B cell (primary cell): Measurements from ENCODE around the gene LRTM1. TPM values are rescaled to one million over a fixed set of nuclear protein-coding genes. Genes with fewer than 3 reads are reported as not detected.

Experiments used
- ATAC-seq: fragments of 200-7000 bp; cut with Tn5 transposase; one replicate; pipeline ENCODE4 v1.10.0; 2021; ENCODE audit warnings: low read depth, mild to moderate bottlenecking, moderate number of reproducible peaks, moderate library complexity
- CTCF ChIA-PET: fragments of 350-600 bp; sonication (Branson Sonifier 250); formaldehyde crosslinking; loops from one replicate; lab custom pipeline; 2021; ENCODE audit warnings: antibody characterized with exemption, inconsistent platforms; lab: Charles Lee
- POLR2A ChIA-PET: fragments of 350-600 bp; sonication (Branson Sonifier 250); formaldehyde crosslinking; loops from one replicate; lab custom pipeline; 2021; ENCODE audit warnings: antibody characterized with exemption; lab: Charles Lee
- DNase-seq: peaks from one replicate; pipeline ENCODE4 v3.0.0; 2013
- H2AFZ ChIP-seq: 2 replicates; pipeline ENCODE4 v1.6.1; 2012; ENCODE audit warnings: mild to moderate bottlenecking, low read depth, low read length; ENCODE audit not compliant: insufficient read depth, poor library complexity, severe bottlenecking
- H3K27ac ChIP-seq, 2 donors: 1 replicate in 1 of 2; 2 replicates in 1 of 2; pipeline ENCODE4 v1.5.1; 2012 to 2013; ENCODE audit warnings: low read length in 2 of 2, mild to moderate bottlenecking in 2 of 2, moderate library complexity in 1 of 2
- H3K27me3 ChIP-seq, 4 experiments: fragments of 200-600 bp in 1 of 4; sonication (generic) in 1 of 4; replicated peaks in 1 of 4; 1 replicate in 2 of 4; 2 replicates in 2 of 4; pipeline versions ENCODE4 v1.6.1 to v1.7.0; 2013 to 2016; ENCODE audit warnings: low read length in 3 of 4, mild to moderate bottlenecking in 2 of 4, mixed read lengths in 1 of 4, moderate library complexity in 1 of 4; ENCODE audit not compliant: insufficient read depth in 4 of 4, control insufficient read depth in 3 of 4; ENCODE audit errors: control extremely low read depth in 1 of 4
- H3K36me3 ChIP-seq, 2 experiments: replicated peaks in 1 of 2; 1 replicate in 1 of 2; 2 replicates in 1 of 2; pipeline versions ENCODE4 v1.6.1 to v1.7.1; 2013; ENCODE audit warnings: low read length in 1 of 2; ENCODE audit not compliant: insufficient read depth in 2 of 2, control insufficient read depth in 1 of 2; ENCODE audit errors: control extremely low read depth in 1 of 2, extremely low read depth in 1 of 2
- H3K4me1 ChIP-seq, 2 donors: fragments of 200-600 bp in 1 of 2; sonication (generic) in 1 of 2; 1 replicate in 1 of 2; 2 replicates in 1 of 2; pipeline versions ENCODE4 v1.5.1 to v1.6.1; 2013 to 2017; ENCODE audit warnings: low read length in 2 of 2; ENCODE audit not compliant: control insufficient read depth in 2 of 2, insufficient read depth in 2 of 2
- H3K4me2 ChIP-seq: replicated peaks from 2 replicates; pipeline ENCODE3; 2012; ENCODE audit warnings: mild to moderate bottlenecking, low read depth, low read length; ENCODE audit not compliant: poor library complexity, severe bottlenecking
- H3K4me3 ChIP-seq, 5 experiments: fragments of 200-600 bp in 1 of 5; sonication (generic) in 1 of 5; 1 replicate in 3 of 5; 2 replicates in 2 of 5; pipeline versions ENCODE4 v1.5.1 to v1.7.0; 2011 to 2016; ENCODE audit warnings: low read length in 4 of 5, mild to moderate bottlenecking in 4 of 5, low read depth in 2 of 5, control low read depth in 1 of 5, moderate library complexity in 1 of 5; ENCODE audit not compliant: insufficient read depth in 1 of 5; ENCODE audit errors: control extremely low read depth in 1 of 5, extremely low read depth in 1 of 5
- H3K79me2 ChIP-seq: fragments of 200-600 bp; sonication (generic); one replicate; pipeline ENCODE4 v1.6.0; 2016; ENCODE audit warnings: low read length; ENCODE audit not compliant: control insufficient read depth, insufficient read depth
- H3K9ac ChIP-seq: fragments of 200-600 bp; sonication (generic); 2 replicates; pipeline ENCODE4 v1.6.1; 2017; ENCODE audit warnings: mild to moderate bottlenecking, low read length, moderate library complexity
- H3K9me3 ChIP-seq, 3 donors: one replicate each; pipeline versions ENCODE4 v1.6.1 to v1.7.1; 2013; ENCODE audit warnings: low read length in 2 of 3; ENCODE audit not compliant: control insufficient read depth in 2 of 3, insufficient read depth in 1 of 3; ENCODE audit errors: control extremely low read depth in 1 of 3
- H4K20me1 ChIP-seq: 2 replicates; pipeline ENCODE4 v1.6.0; 2012; ENCODE audit warnings: mild to moderate bottlenecking, low read length; ENCODE audit not compliant: insufficient read depth, control insufficient read depth, poor library complexity, severe bottlenecking
- H3K27ac Mint-ChIP-seq: one replicate; pipeline ENCODE4 v1.8.0; 2021; ENCODE audit warnings: mixed read lengths
- H3K27me3 Mint-ChIP-seq: one replicate; pipeline ENCODE4 v1.8.0; 2021; ENCODE audit warnings: mixed read lengths
- H3K4me1 Mint-ChIP-seq: one replicate; pipeline ENCODE4 v1.8.0; 2021; ENCODE audit warnings: mixed read lengths
- H3K4me3 Mint-ChIP-seq: one replicate; pipeline ENCODE4 v1.8.0; 2021; ENCODE audit warnings: mixed read lengths
- H3K9me3 Mint-ChIP-seq: one replicate; pipeline ENCODE4 v1.8.0; 2022; ENCODE audit warnings: mixed read lengths; ENCODE audit not compliant: insufficient read depth
- EZH2 ChIP-seq: IDR thresholded peaks from 2 replicates; pipeline ENCODE4 v1.6.1; 2012; ENCODE audit warnings: borderline replicate concordance, low read depth, mild to moderate bottlenecking, moderate library complexity, low read length; ENCODE audit not compliant: insufficient read depth, poor library complexity, severe bottlenecking
- WGBS: methylation state at CpG from one replicate; pipeline ENCODE4 v1.1.5; 2013; ENCODE audit warnings: missing lambda C conversion rate; ENCODE audit not compliant: insufficient coverage; 5-methylcytosine and 5-hydroxymethylcytosine counted together
- intact Hi-C: fragments of 100-400 bp; cut with micrococcal nuclease; formaldehyde crosslinking; loops from one replicate; pipeline ENCODE4 v1.10.0; 2022
- polyA plus RNA-seq: library from polyadenylated mRNA; depleted of rRNA; stranded (reverse); fragments of >200 nt; gene quantifications from 2 replicates; pipeline ENCODE4 v1.2.3, GENCODE V29; 2012
- total RNA-seq, 2 donors: library from RNA; stranded (reverse); fragments of 120-200 nt in 1 of 2; gene quantifications; 1 replicate in 1 of 2; 2 replicates in 1 of 2; pipeline versions ENCODE4 v1.2.3 to v1.2.4, GENCODE V29; 2013 to 2022
- TF ChIP-seq, protein P1 (sequence below): fragments of 200-600 bp; IDR thresholded peaks from one replicate; pipeline ENCODE4 v1.8.0; 2022; ENCODE audit warnings: antibody characterized with exemption, mild to moderate bottlenecking

LRTM1 gene
- total and polyA plus RNA-seq, 2 donors (not counting 1 experiment from before 2014, with no cell fraction given): not detected

GRCh38 chr3:54878145-54878544 is 49.7 kb downstream of the LRTM1 start:
- no peak for ATAC-seq
- TF ChIP-seq, protein P1, sequence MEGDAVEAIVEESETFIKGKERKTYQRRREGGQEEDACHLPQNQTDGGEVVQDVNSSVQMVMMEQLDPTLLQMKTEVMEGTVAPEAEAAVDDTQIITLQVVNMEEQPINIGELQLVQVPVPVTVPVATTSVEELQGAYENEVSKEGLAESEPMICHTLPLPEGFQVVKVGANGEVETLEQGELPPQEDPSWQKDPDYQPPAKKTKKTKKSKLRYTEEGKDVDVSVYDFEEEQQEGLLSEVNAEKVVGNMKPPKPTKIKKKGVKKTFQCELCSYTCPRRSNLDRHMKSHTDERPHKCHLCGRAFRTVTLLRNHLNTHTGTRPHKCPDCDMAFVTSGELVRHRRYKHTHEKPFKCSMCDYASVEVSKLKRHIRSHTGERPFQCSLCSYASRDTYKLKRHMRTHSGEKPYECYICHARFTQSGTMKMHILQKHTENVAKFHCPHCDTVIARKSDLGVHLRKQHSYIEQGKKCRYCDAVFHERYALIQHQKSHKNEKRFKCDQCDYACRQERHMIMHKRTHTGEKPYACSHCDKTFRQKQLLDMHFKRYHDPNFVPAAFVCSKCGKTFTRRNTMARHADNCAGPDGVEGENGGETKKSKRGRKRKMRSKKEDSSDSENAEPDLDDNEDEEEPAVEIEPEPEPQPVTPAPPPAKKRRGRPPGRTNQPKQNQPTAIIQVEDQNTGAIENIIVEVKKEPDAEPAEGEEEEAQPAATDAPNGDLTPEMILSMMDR: no peak
- no peak for TF ChIP-seq EZH2
- Histone ChIP-seq H3K27me3 (no peaks in the 10 kb centered on the region), H4K20me1 (no peaks in the 10 kb centered on the region), H2AFZ (no peak overlapping the region), H3K36me3 (no peaks in the 10 kb centered on the region), H3K9me3 (no peaks in the 10 kb centered on the region), H3K4me2 (no peak overlapping the region), H3K27ac (no peak overlapping the region), H3K79me2 (no peaks in the 10 kb centered on the region), H3K9ac (no peak overlapping the region), H3K4me3 (no peak overlapping the region), H3K4me1 (no peaks in the 10 kb centered on the region)
- POLR2A ChIA-PET: no interaction called here
- Mint-ChIP-seq H3K27me3 (peaks cover 3% of the 10 kb centered on the region), H3K4me3 (no peak overlapping the region), H3K27ac (no peak overlapping the region), H3K4me1 (no peaks in the 10 kb centered on the region), H3K9me3 (no peaks in the 10 kb centered on the region)
- CTCF ChIA-PET: no interaction called here
- intact Hi-C loops: no loop called here
- WGBS: 83% methylated on average over 3 of the region's 7 CpGs
- DNase-seq: no peak

- ChIA-PET POLR2A (no interaction called here), CTCF (no interaction called here)
- no peak overlapping the region for H3K27ac Mint-ChIP-seq
- intact Hi-C loops: no loop called here
- no peaks in the 10 kb centered on the region for H3K4me1 Mint-ChIP-seq
- DNase-seq (no peak), ATAC-seq (no peak)
- H3K9me3 Mint-ChIP-seq: no peaks in the 10 kb centered on the region
- Histone ChIP-seq H3K27me3 (no peaks in the 10 kb centered on the region), H4K20me1 (no peaks in the 10 kb centered on the region), H2AFZ (no peak overlapping the region), H3K36me3 (no peaks in the 10 kb centered on the region), H3K9me3 (no peaks in the 10 kb centered on the region), H3K4me2 (no peak overlapping the region), H3K27ac (no peak overlapping the region), H3K4me1 (no peaks in the 10 kb centered on the region), H3K4me3 (no peak overlapping the region), H3K9ac (no peak overlapping the region), H3K79me2 (no peaks in the 10 kb centered on the region)
- H3K27me3 Mint-ChIP-seq: peaks cover 3% of the 10 kb centered on the region
- H3K4me3 Mint-ChIP-seq: no peak overlapping the region
- TF ChIP-seq EZH2: no peak
- TF ChIP-seq, protein P1: no peak
- 100% methylated on average over 1 of the region's 4 CpGs for WGBS
Measured at GRCh38 chr3:54877730-54878129, 50.1 kb downstream of the LRTM1 start.
